Measurements from ENCODE around the gene EXD3.

The EXD3 gene

GRCh38 chr9:137396227-137396626 lies 26.7 kb downstream of the EXD3 start:
- no peak for DNase-seq (ENCODE audit: low spot score)
- no peak overlapping the region for H3K27ac ChIP-seq
- TF ChIP-seq CTCF (IDR thresholded peaks at IDR 0.05): no peak
- no peak overlapping the region for H3K4me3 ChIP-seq

GRCh38 chr9:137395666-137396010 lies 27.3 kb downstream of the EXD3 start:
- no peak overlapping the region for H3K27ac ChIP-seq
- no peak for DNase-seq (ENCODE audit: low spot score)
- no peak overlapping the region for H3K4me3 ChIP-seq
- no peak for TF ChIP-seq CTCF (IDR thresholded peaks at IDR 0.05)

GRCh38 chr9:137394866-137395665 lies 27.9 kb downstream of the EXD3 start:
- DNase-seq (ENCODE audit: low spot score): no peak
- H3K4me3 ChIP-seq: no peak overlapping the region
- TF ChIP-seq CTCF (IDR thresholded peaks at IDR 0.05): no peak
- no peak overlapping the region for H3K27ac ChIP-seq

- Histone ChIP-seq H3K4me3 (no peak overlapping the region), H3K27ac (no peak overlapping the region)
- no peak for DNase-seq (ENCODE audit: low spot score)
- TF ChIP-seq CTCF (IDR thresholded peaks at IDR 0.05): no peak
These were observed 29.5 kb downstream of the EXD3 start for GRCh38 chr9:137393176-137394150.

GRCh38 chr9:137392232-137393007 lies 30.5 kb downstream of the EXD3 start:
- Histone ChIP-seq H3K4me3 (no peak overlapping the region), H3K27ac (no peak overlapping the region)
- no peak for TF ChIP-seq CTCF (IDR thresholded peaks at IDR 0.05)
- DNase-seq (ENCODE audit: low spot score): no peak

GRCh38 chr9:137391411-137391754 lies 31.6 kb downstream of the EXD3 start:
- Histone ChIP-seq H3K4me3 (no peak overlapping the region), H3K27ac (peak overlapping the region in 1 of 2 donors; percentile 71)
- DNase-seq (ENCODE audit: low spot score): no peak
- TF ChIP-seq CTCF (IDR thresholded peaks at IDR 0.05): no peak
